ENCODE measurements around the gene BEGAIN. TPM values are rescaled to one million over a fixed set of nuclear protein-coding genes. Genes with fewer than 3 reads are reported as not detected.

BEGAIN gene
- total RNA-seq, 1 donor from 2014 or later, result 3.4 TPM

DNA sequence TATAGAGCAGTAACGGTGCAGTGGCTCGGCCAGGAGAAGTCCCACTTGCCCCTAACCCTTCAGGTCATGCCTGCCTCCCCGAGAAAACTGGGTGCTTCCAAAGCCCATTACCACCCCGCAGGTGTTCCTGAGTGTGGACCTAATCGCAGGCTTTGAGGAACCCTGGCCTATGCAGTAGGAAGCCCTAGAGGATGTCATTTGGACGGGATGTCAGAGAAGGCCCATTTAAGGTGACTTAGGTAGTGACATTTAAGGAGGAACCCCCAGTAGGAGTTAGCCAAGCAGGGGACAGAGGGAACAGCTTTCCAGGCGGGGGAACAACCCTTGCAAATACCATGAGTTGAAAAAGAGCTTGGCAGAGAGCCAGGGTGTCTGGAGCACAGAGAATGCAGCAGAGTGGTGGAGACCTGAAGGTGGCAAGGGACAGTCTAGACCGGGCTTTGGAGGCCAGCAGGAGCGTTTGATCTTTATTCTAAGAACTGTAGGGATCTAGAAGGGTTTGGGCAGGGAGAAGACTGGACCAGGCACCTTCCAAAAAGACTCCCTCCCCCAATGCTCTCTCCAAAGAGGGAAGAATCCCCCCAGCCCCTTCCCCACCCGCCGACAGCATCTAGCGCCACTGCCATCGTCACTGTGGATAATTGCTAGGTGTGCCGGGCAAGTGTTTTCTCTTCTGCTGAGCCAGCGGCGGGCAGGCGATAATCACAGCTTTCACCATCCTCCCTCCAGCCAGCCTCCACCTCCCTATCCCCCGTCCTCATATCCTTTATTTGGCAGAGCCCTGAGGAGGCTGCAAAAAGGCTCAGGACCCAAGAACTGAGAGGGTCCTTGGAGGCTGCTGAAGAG, 33.3 kb upstream of the BEGAIN start:
- H3K4me3 Mint-ChIP-seq (ENCODE audit: low read depth), result no peak overlapping the region
- H3K4me1 Mint-ChIP-seq (ENCODE audit: low read depth), result peaks cover 11% of the 10 kb centered on the region
- H3K27ac Mint-ChIP-seq, result no peak overlapping the region
- no peaks in the 10 kb centered on the region for H3K36me3 Mint-ChIP-seq (ENCODE audit: low read depth)
- no peaks in the 10 kb centered on the region for H3K9me3 Mint-ChIP-seq
- intact Hi-C loops (cut with micrococcal nuclease), result no loop called here
- no peak for DNase-seq (ENCODE audit: low spot score)
- peaks cover 19% of the 10 kb centered on the region for H3K27me3 Mint-ChIP-seq (ENCODE audit: low read depth)

DNA sequence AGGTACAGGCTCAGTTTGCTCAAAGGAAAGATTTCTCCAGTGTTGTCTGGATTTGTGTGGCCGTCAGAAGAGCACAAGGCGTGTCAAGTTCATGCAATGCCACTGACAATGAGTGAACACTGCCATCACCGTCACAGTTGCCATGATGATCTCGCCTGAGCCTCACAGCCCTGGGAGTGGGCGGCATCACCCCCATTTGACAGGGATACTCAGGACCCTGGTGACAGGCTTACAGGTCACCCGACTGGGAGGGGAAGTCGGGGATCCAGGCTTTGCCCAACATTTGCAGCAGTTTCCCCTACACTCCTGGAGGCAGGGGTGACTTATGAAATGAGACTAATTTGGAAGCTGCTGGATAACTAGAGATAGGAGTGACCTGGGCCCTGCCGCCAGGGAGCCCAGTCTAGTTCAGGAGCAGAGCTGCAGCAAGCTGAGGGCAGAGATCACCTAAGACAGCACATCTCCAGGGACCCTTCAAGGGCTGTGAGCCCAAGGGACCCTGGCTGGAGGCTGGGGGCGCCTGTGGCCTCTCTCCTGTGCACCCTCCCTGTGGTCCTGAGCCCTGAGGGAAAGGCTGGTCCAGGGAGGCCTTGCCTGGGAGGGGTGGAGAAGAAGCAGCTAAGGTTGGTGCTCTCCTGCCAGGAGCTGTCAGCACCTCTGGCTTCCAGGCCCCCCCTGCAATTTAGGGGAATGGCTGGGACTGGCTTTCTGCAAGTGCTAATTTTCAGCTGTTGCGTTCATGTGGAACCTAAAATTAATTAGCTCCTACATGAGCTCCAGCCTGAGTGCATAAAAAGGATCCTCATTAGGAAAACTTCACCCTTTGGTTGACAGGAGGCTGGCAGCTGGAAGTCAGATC, 32.4 kb upstream of the BEGAIN start:
- peaks cover 18% of the 10 kb centered on the region for H3K27me3 Mint-ChIP-seq (ENCODE audit: low read depth)
- intact Hi-C loops (cut with micrococcal nuclease), result no loop called here
- H3K27ac Mint-ChIP-seq, result no peak overlapping the region
- peaks cover 10% of the 10 kb centered on the region for H3K4me1 Mint-ChIP-seq (ENCODE audit: low read depth)
- no peaks in the 10 kb centered on the region for H3K36me3 Mint-ChIP-seq (ENCODE audit: low read depth)
- DNase-seq (ENCODE audit: low spot score), result no peak
- H3K9me3 Mint-ChIP-seq, result no peaks in the 10 kb centered on the region
- H3K4me3 Mint-ChIP-seq (ENCODE audit: low read depth), result no peak overlapping the region

- no peaks in the 10 kb centered on the region for H3K36me3 Mint-ChIP-seq (ENCODE audit: low read depth)
- DNase-seq (ENCODE audit: low spot score), result no peak
- H3K27ac Mint-ChIP-seq, result no peak overlapping the region
- H3K9me3 Mint-ChIP-seq, result no peaks in the 10 kb centered on the region
- peaks cover 15% of the 10 kb centered on the region for H3K27me3 Mint-ChIP-seq (ENCODE audit: low read depth)
- intact Hi-C loops (cut with micrococcal nuclease), result no loop called here
- H3K4me1 Mint-ChIP-seq (ENCODE audit: low read depth), result peaks cover 9% of the 10 kb centered on the region
- H3K4me3 Mint-ChIP-seq (ENCODE audit: low read depth), result no peak overlapping the region
Measured at GRCh38 chr14:100618763-100619320, 31.6 kb upstream of the BEGAIN start.

DNA sequence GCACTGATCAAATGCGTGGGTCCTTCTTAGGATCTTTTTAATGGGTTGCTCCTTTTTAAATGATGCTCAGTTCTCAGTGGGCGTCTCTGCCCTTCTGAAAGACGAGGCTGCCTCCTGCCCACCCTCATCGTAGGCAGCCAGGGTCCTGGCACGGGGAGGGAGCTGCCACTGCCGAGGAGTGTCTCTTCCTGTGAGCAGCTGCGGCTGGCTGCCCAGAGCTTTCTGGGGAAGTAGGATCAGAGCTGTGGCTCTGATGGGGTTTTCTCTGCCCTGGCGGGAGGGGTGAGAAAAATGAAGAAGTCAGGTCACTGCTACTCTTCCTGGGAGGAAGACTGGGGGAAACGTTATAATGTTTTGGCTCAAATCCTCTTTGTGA, 31.1 kb upstream of the BEGAIN start:
- Mint-ChIP-seq H3K27me3 (ENCODE audit: low read depth) (peaks cover 15% of the 10 kb centered on the region), H3K27ac (no peak overlapping the region), H3K4me3 (ENCODE audit: low read depth) (no peak overlapping the region), H3K36me3 (ENCODE audit: low read depth) (no peaks in the 10 kb centered on the region), H3K9me3 (no peaks in the 10 kb centered on the region), H3K4me1 (ENCODE audit: low read depth) (peaks cover 9% of the 10 kb centered on the region)
- no peak for DNase-seq (ENCODE audit: low spot score)
- intact Hi-C loops (cut with micrococcal nuclease), result no loop called here

GRCh38 chr14:100617410-100618317, 30.4 kb upstream of the BEGAIN start:
- no peak for DNase-seq (ENCODE audit: low spot score)
- Mint-ChIP-seq H3K4me3 (ENCODE audit: low read depth) (no peak overlapping the region), H3K27ac (no peak overlapping the region)

GRCh38 chr14:100616854-100617409, 29.7 kb upstream of the BEGAIN start:
- no peak overlapping the region for H3K27ac Mint-ChIP-seq
- intact Hi-C loops (cut with micrococcal nuclease), result no loop called here
- H3K4me1 Mint-ChIP-seq (ENCODE audit: low read depth), result peaks cover 9% of the 10 kb centered on the region
- no peaks in the 10 kb centered on the region for H3K9me3 Mint-ChIP-seq
- no peak for DNase-seq (ENCODE audit: low spot score)
- H3K4me3 Mint-ChIP-seq (ENCODE audit: low read depth), result no peak overlapping the region
- peaks cover 15% of the 10 kb centered on the region for H3K27me3 Mint-ChIP-seq (ENCODE audit: low read depth)
- H3K36me3 Mint-ChIP-seq (ENCODE audit: low read depth), result no peaks in the 10 kb centered on the region

More at GRCh38 chr14:100617410-100618317, 30.4 kb upstream of the BEGAIN start:
- Mint-ChIP-seq H3K27me3 (ENCODE audit: low read depth) (peaks cover 15% of the 10 kb centered on the region), H3K9me3 (no peaks in the 10 kb centered on the region), H3K36me3 (ENCODE audit: low read depth) (no peaks in the 10 kb centered on the region), H3K4me1 (ENCODE audit: low read depth) (peaks cover 9% of the 10 kb centered on the region)
- intact Hi-C loops (cut with micrococcal nuclease), result no loop called here

DNA sequence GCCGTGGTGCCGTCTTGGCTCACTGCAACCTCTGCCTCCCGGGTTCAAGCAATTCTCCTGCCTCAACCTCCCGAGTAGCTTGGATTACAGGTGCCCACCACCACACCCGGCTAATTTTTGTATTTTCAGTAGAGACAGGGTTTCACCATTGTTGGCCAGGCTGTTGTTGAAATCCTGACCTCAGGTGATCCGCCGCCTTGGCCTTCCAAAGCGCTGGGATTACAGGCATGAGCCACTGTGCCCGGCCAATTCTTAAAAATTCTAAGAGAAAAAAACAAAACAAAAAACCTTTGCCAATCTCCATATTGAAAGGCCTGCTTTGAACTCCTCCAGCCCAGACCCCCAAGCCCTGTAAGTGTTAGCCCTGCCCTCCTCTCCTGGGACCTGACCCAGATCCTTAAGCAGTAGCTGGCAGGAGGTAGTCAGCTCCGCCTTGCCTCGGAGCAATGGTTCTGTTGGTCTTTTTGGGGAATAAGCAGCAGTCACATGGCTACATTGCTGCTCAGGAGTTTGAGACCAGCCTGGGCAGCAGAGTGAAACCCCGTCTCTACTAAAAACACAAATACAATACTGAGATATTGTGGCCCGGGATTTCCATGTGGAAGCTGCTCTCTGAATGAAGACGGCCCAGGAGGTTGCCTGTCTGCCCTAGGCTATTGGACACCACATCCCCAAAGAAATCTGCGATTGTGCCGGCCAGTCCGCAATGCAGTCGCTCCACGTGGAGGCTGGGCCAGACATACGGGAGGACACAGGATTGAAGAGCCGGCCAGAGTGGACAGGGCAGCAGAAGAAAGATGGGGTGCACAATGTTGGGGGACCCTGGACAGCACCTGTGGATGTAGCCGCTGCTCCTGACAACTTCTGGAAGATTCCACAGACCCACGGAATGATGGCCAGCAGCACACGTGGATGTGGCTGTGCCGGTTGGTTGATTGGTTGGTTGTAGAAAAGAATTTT, 28.8 kb upstream of the BEGAIN start:
- intact Hi-C loops (cut with micrococcal nuclease), result no loop called here
- H3K27ac Mint-ChIP-seq, result no peak overlapping the region
- no peaks in the 10 kb centered on the region for H3K36me3 Mint-ChIP-seq (ENCODE audit: low read depth)
- peaks cover 15% of the 10 kb centered on the region for H3K27me3 Mint-ChIP-seq (ENCODE audit: low read depth)
- no peak for DNase-seq (ENCODE audit: low spot score)
- H3K9me3 Mint-ChIP-seq, result no peaks in the 10 kb centered on the region
- H3K4me1 Mint-ChIP-seq (ENCODE audit: low read depth), result peaks cover 9% of the 10 kb centered on the region
- H3K4me3 Mint-ChIP-seq (ENCODE audit: low read depth), result no peak overlapping the region

- intact Hi-C loops (cut with micrococcal nuclease), result no loop called here
- peaks cover 12% of the 10 kb centered on the region for H3K27me3 Mint-ChIP-seq (ENCODE audit: low read depth)
- H3K36me3 Mint-ChIP-seq (ENCODE audit: low read depth), result no peaks in the 10 kb centered on the region
- H3K4me1 Mint-ChIP-seq (ENCODE audit: low read depth), result peaks cover 9% of the 10 kb centered on the region
- DNase-seq (ENCODE audit: low spot score), result no peak
- H3K4me3 Mint-ChIP-seq (ENCODE audit: low read depth), result no peak overlapping the region
- no peak overlapping the region for H3K27ac Mint-ChIP-seq
- H3K9me3 Mint-ChIP-seq, result no peaks in the 10 kb centered on the region
Measured at GRCh38 chr14:100614803-100615202, 27.6 kb upstream of the BEGAIN start.

DNA sequence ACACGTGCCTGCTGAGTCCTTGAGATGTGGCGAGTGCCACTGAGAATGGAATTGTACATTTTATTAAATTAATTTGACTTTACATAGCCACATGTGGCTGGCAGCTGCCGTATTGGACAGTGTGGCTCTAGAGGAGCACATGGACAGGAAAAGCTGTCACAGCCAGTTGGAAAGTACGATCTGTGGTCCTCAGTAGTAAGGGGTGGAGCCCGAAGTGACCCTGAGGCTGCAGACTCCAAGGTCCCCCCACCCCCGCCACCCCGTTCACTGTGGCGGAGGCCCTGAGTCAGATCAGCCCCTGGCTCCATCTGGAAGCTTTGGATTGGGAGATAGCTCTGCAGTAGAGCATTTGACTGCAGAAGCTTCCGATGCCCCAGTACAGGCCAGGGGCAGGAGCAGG, 25.8 kb upstream of the BEGAIN start:
- Mint-ChIP-seq H3K27me3 (ENCODE audit: low read depth) (peaks cover 9% of the 10 kb centered on the region), H3K9me3 (no peaks in the 10 kb centered on the region), H3K4me3 (ENCODE audit: low read depth) (no peak overlapping the region), H3K36me3 (ENCODE audit: low read depth) (no peaks in the 10 kb centered on the region), H3K27ac (no peak overlapping the region), H3K4me1 (ENCODE audit: low read depth) (peaks cover 8% of the 10 kb centered on the region)
- intact Hi-C loops (cut with micrococcal nuclease), result no loop called here
- DNase-seq (ENCODE audit: low spot score), result no peak

GRCh38 chr14:100611811-100612480, 24.7 kb upstream of the BEGAIN start:
- intact Hi-C loops (cut with micrococcal nuclease), result no loop called here
- H3K9me3 Mint-ChIP-seq, result no peaks in the 10 kb centered on the region
- no peak for DNase-seq (ENCODE audit: low spot score)
- peaks cover under 1% of the 10 kb centered on the region for H3K4me1 Mint-ChIP-seq (ENCODE audit: low read depth)
- no peaks in the 10 kb centered on the region for H3K36me3 Mint-ChIP-seq (ENCODE audit: low read depth)
- H3K27me3 Mint-ChIP-seq (ENCODE audit: low read depth), result peaks cover 6% of the 10 kb centered on the region
- no peak overlapping the region for H3K27ac Mint-ChIP-seq
- H3K4me3 Mint-ChIP-seq (ENCODE audit: low read depth), result no peak overlapping the region
